Endothelial cell (in vitro differentiated cells): ENCODE data around the gene KCTD19. TPM values are rescaled to one million over a fixed set of nuclear protein-coding genes. Genes with fewer than 3 reads are reported as not detected.

Source experiments
- DNase-seq: peaks from one replicate; pipeline ENCODE4 v3.0.0; 2021; ENCODE audit warnings: low spot score
- H3K27ac Mint-ChIP-seq: one replicate; pipeline ENCODE4 v1.8.0; 2021; ENCODE audit warnings: mixed read lengths, inconsistent platforms; ENCODE audit not compliant: unreplicated experiment
- H3K27me3 Mint-ChIP-seq: one replicate; pipeline ENCODE4 v1.8.0; 2021; ENCODE audit warnings: mild to moderate bottlenecking, moderate library complexity, mixed read lengths, inconsistent platforms; ENCODE audit not compliant: unreplicated experiment
- H3K36me3 Mint-ChIP-seq: one replicate; pipeline ENCODE4 v1.8.0; 2021; ENCODE audit warnings: mild to moderate bottlenecking, low read depth, mixed read lengths, inconsistent platforms; ENCODE audit not compliant: unreplicated experiment
- H3K4me1 Mint-ChIP-seq: one replicate; pipeline ENCODE4 v1.8.0; 2021; ENCODE audit warnings: mild to moderate bottlenecking, mixed read lengths, inconsistent platforms; ENCODE audit not compliant: unreplicated experiment
- H3K4me3 Mint-ChIP-seq: one replicate; pipeline ENCODE4 v1.8.0; 2021; ENCODE audit warnings: mild to moderate bottlenecking, mixed read lengths, inconsistent platforms; ENCODE audit not compliant: unreplicated experiment
- H3K9me3 Mint-ChIP-seq: one replicate; pipeline ENCODE4 v1.8.0; 2021; ENCODE audit warnings: mixed read lengths, inconsistent platforms; ENCODE audit not compliant: unreplicated experiment
- total RNA-seq: library from RNA; stranded (reverse); fragmentation: NEBNext Ultra II Directional; extraction: Animal tissue kit (Norgen Biotek cat#: 25700); gene quantifications from one replicate; pipeline ENCODE4 v1.2.1, GENCODE V29; 2021; ENCODE audit not compliant: unreplicated experiment
- TF ChIP-seq, protein P1 (sequence below): fragments of 200-600 bp; sonication (generic); IDR thresholded peaks from one replicate; pipeline ENCODE4 v1.5.0; 2021; ENCODE audit warnings: antibody characterized with exemption; ENCODE audit not compliant: unreplicated experiment

Gene KCTD19
- total RNA-seq, 1 donor from 2014 or later, result 2.0 TPM

DNA sequence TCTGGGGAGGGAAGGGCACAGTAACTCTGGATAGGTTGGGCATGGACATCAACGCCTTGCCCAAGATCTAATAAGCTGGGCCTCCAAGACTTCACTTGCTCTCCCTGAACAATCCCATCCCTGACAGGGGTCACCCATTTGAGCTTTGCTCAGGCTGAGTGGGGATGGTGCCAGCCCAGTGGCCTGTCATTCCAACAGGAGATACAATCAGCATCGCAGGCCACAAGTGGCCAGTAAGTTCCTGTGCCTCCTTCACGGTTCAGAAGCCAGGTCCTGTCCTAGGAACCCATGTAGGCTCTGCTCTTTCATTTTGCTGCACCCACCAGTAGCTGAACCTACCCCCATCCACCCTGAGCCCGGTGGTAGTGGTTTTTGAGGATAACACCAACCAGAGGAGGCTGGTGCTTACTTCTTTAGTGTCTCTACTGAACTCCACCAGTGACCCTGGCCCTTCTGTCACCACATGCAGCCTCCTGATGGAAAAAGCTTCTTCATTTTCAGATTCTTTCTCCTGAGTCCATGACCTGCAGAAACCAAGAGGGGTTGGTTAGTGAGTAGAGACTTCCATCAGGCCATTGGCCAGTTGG lies 32.3 kb downstream of the KCTD19 start:
- DNase-seq, result no peak
- peaks cover 4% of the 10 kb centered on the region for H3K4me1 Mint-ChIP-seq
- peaks cover 2% of the 10 kb centered on the region for H3K27me3 Mint-ChIP-seq
- H3K27ac Mint-ChIP-seq, result no peak overlapping the region
- TF ChIP-seq, protein P1, sequence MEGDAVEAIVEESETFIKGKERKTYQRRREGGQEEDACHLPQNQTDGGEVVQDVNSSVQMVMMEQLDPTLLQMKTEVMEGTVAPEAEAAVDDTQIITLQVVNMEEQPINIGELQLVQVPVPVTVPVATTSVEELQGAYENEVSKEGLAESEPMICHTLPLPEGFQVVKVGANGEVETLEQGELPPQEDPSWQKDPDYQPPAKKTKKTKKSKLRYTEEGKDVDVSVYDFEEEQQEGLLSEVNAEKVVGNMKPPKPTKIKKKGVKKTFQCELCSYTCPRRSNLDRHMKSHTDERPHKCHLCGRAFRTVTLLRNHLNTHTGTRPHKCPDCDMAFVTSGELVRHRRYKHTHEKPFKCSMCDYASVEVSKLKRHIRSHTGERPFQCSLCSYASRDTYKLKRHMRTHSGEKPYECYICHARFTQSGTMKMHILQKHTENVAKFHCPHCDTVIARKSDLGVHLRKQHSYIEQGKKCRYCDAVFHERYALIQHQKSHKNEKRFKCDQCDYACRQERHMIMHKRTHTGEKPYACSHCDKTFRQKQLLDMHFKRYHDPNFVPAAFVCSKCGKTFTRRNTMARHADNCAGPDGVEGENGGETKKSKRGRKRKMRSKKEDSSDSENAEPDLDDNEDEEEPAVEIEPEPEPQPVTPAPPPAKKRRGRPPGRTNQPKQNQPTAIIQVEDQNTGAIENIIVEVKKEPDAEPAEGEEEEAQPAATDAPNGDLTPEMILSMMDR, result no peak
- H3K9me3 Mint-ChIP-seq, result no peaks in the 10 kb centered on the region
- H3K4me3 Mint-ChIP-seq, result no peak overlapping the region
- no peaks in the 10 kb centered on the region for H3K36me3 Mint-ChIP-seq

DNA sequence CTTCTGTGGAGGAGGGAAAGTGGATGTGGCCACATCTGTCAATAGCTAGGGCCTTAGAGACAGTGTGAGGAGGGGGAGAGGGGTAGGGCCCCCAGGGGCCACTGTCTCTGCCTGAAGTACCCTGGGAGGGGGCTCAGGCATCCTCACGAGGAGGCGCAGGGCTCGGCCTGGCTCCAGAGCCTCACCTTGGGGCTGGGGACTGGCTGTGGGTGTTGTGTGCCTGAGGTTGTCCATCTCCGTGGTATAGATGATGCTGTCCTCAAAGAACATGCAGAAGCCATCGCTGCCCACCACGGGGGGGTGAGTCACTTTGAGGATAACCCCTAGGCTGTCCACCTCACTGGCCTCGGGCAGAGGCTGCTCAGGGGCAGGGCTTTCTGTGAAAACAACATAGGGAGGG lies 35.1 kb downstream of the KCTD19 start:
- H3K27me3 Mint-ChIP-seq, result peaks cover 2% of the 10 kb centered on the region
- H3K27ac Mint-ChIP-seq, result no peak overlapping the region
- H3K36me3 Mint-ChIP-seq, result no peaks in the 10 kb centered on the region
- TF ChIP-seq, protein P1, result no peak
- no peak for DNase-seq
- no peaks in the 10 kb centered on the region for H3K9me3 Mint-ChIP-seq
- H3K4me3 Mint-ChIP-seq, result no peak overlapping the region
- peaks cover 4% of the 10 kb centered on the region for H3K4me1 Mint-ChIP-seq

DNA sequence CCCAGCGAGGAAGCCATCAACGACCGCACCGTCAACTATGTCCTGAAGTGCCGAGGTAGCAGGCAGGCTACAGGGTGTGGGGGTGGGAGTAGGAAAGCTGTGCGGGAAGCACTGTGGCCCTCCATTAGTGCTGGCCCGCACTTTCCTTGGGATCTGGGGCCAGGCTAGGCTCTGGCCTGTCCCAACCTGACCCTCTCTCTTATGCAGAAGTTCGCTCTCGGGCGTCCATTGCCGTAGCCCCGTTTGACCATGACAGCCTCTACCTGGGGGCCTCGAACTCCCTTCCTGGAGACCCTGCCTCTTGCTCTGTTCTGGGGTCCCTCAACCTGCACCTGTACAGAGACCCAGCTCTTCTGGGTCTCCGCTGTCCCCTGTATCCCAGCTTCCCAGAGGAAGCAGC lies 38.6 kb downstream of the KCTD19 start:
- TF ChIP-seq, protein P1, result no peak
- peaks cover 16% of the 10 kb centered on the region for H3K36me3 Mint-ChIP-seq
- peaks cover 6% of the 10 kb centered on the region for H3K4me1 Mint-ChIP-seq
- H3K9me3 Mint-ChIP-seq, result no peaks in the 10 kb centered on the region
- no peak overlapping the region for H3K27ac Mint-ChIP-seq
- peaks cover 10% of the 10 kb centered on the region for H3K27me3 Mint-ChIP-seq
- DNase-seq, result no peak
- H3K4me3 Mint-ChIP-seq, result no peak overlapping the region

DNA sequence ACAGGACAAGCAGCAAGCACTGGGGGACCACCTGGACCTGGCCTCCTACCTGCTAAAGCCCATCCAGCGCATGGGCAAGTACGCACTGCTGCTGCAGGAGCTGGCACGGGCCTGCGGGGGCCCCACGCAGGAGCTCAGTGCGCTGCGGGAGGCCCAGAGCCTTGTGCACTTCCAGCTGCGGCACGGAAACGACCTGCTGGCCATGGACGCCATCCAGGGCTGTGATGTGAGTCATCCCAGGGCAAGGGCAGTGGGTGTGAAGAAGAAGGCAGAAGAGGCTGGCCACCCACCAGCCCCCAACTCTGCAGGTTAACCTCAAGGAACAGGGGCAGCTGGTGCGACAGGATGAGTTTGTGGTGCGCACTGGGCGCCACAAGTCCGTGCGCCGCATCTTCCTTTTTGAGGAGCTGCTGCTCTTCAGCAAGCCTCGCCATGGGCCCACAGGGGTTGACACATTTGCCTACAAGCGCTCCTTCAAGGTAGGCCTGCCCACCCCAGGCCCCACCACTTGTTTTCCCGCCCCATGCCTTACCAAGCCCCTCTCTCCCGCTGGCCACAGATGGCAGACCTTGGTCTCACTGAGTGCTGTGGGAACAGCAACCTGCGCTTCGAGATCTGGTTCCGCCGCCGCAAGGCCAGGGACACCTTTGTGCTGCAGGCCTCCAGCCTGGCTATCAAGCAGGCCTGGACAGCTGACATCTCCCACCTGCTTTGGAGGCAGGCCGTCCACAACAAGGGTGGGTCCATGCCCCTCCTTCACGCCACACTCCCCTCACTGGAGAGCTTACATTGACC lies 39.9 kb downstream of the KCTD19 start:
- TF ChIP-seq, protein P1, result no peak
- Mint-ChIP-seq H3K27me3 (peaks cover 10% of the 10 kb centered on the region), H3K27ac (no peak overlapping the region), H3K4me1 (peaks cover 7% of the 10 kb centered on the region), H3K36me3 (peaks cover 21% of the 10 kb centered on the region), H3K4me3 (no peak overlapping the region), H3K9me3 (no peaks in the 10 kb centered on the region)
- no peak for DNase-seq
